Suprapubic skin (tissue), 3 donors: ENCODE results near the gene EXD3.

Experiments
- POLR2A ChIP-seq, 2 donors: fragments of 450-650 bp; IDR thresholded peaks; one replicate each; pipeline ENCODE4 v1.6.1; 2017; ENCODE audit warnings: antibody characterized with exemption in 2 of 2, mild to moderate bottlenecking in 2 of 2, moderate library complexity in 2 of 2
- TF ChIP-seq, protein P1 (sequence below), 2 donors: fragments of 200-600 bp in 1 of 2; fragments of 450-650 bp in 1 of 2; sonication (generic) in 1 of 2; IDR thresholded peaks; one replicate each; pipeline ENCODE4 v1.5.1; 2016 to 2019; ENCODE audit warnings: antibody characterized with exemption in 2 of 2, mild to moderate bottlenecking in 1 of 2, moderate library complexity in 1 of 2

GRCh38 chr9:137366445-137366810 lies 56.5 kb downstream of the EXD3 start:
- TF ChIP-seq, protein P1, sequence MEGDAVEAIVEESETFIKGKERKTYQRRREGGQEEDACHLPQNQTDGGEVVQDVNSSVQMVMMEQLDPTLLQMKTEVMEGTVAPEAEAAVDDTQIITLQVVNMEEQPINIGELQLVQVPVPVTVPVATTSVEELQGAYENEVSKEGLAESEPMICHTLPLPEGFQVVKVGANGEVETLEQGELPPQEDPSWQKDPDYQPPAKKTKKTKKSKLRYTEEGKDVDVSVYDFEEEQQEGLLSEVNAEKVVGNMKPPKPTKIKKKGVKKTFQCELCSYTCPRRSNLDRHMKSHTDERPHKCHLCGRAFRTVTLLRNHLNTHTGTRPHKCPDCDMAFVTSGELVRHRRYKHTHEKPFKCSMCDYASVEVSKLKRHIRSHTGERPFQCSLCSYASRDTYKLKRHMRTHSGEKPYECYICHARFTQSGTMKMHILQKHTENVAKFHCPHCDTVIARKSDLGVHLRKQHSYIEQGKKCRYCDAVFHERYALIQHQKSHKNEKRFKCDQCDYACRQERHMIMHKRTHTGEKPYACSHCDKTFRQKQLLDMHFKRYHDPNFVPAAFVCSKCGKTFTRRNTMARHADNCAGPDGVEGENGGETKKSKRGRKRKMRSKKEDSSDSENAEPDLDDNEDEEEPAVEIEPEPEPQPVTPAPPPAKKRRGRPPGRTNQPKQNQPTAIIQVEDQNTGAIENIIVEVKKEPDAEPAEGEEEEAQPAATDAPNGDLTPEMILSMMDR (IDR thresholded peaks at IDR 0.05), result no peak
- TF ChIP-seq POLR2A (IDR thresholded peaks at IDR 0.05), result no peak
